GM19468 (cell line): Measurements from ENCODE around the gene FETUB.
"Not testable (repeated sequence)": the region's sequence is repeated elsewhere in the genome, so short reads cannot be mapped to it uniquely, and the experiment has no call there.

Source experiments
- ATAC-seq: cut with Tn5 transposase; IDR thresholded peaks from one replicate; pipeline ENCODE4 v1.9.1; 2021; ENCODE audit warnings: mild to moderate bottlenecking, moderate library complexity, moderate number of reproducible peaks; ENCODE audit not compliant: unreplicated experiment; ENCODE audit errors: extremely low read depth

The FETUB gene

GRCh38 chr3:186665625-186666188 is 25.5 kb downstream of the FETUB start, which contains the start of gene HRG:
Gene HRG, plus strand, starts transcription at chr3:186666014. Its CDS starts 18 bp downstream, at chr3:186666032.
- no peak for ATAC-seq

- ATAC-seq: no peak
Measured at GRCh38 chr3:186668426-186668825, 28.2 kb downstream of the FETUB start.

- no peak for ATAC-seq
Measured at GRCh38 chr3:186669378-186670084, 29.3 kb downstream of the FETUB start.

GRCh38 chr3:186670155-186670554 is 30.0 kb downstream of the FETUB start:
- ATAC-seq: no peak

GRCh38 chr3:186671051-186671450 is 30.9 kb downstream of the FETUB start:
- ATAC-seq: no peak

GRCh38 chr3:186678604-186679003 is 38.4 kb downstream of the FETUB start:
- ATAC-seq: no peak

- ATAC-seq: no peak
Measured at GRCh38 chr3:186679151-186679550, 39.0 kb downstream of the FETUB start.

GRCh38 chr3:186680869-186681268 is 40.7 kb downstream of the FETUB start:
- ATAC-seq: no peak

GRCh38 chr3:186682812-186683211 is 42.6 kb downstream of the FETUB start:
- ATAC-seq: no peak

- ATAC-seq: no peak
Measured at GRCh38 chr3:186683979-186684378, 43.8 kb downstream of the FETUB start.

- not testable (repeated sequence) for ATAC-seq
Measured at GRCh38 chr3:186686475-186686874, 46.3 kb downstream of the FETUB start.

- no peak for ATAC-seq
Measured at GRCh38 chr3:186687120-186687651, 47.0 kb downstream of the FETUB start.

- ATAC-seq: not testable (repeated sequence)
Measured at GRCh38 chr3:186690304-186690703, 50.1 kb downstream of the FETUB start.

GRCh38 chr3:186691676-186692075 is 51.5 kb downstream of the FETUB start:
- ATAC-seq: no peak

GRCh38 chr3:186693843-186694242 is 53.6 kb downstream of the FETUB start:
- ATAC-seq: no peak

- ATAC-seq: no peak
Measured at GRCh38 chr3:186694288-186695032, 54.3 kb downstream of the FETUB start.

GRCh38 chr3:186696522-186696921 is 56.3 kb downstream of the FETUB start:
- ATAC-seq: no peak

- no peak for ATAC-seq
Measured at GRCh38 chr3:186697510-186697909, 57.3 kb downstream of the FETUB start.

GRCh38 chr3:186700267-186700666 is 60.1 kb downstream of the FETUB start:
- no peak for ATAC-seq

- not testable (repeated sequence) for ATAC-seq
Measured at GRCh38 chr3:186702451-186702850, 62.3 kb downstream of the FETUB start.
